ENCODE measurements around the gene TECRL.

The TECRL gene

DNA sequence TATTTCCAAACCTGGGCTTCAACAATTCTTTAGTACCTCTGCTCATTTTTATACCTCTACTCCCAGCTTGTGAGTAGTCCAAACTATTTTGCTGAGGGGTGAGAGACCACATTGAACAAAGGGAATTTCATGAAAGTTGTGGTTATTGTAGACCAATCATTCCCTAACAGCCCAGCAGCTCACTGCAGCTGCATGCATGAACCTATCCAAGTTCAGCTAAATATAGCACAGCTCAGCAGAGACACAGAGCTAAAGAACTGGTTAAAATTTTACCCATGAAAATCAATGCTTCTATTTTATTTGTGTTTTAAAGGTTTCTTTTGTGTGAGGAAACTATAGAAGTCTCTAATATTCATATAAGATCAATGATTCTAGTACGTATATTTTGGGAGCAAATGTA, 82.7 kb downstream of the TECRL start:
- DNase-seq: no peak

- no peak for DNase-seq
Observed at GRCh38 chr4:64306255-64306565, 103.0 kb downstream of the TECRL start.

GRCh38 chr4:64305565-64306254, 103.5 kb downstream of the TECRL start:
- DNase-seq: no peak

GRCh38 chr4:64272432-64272831, 136.8 kb downstream of the TECRL start:
- DNase-seq: no peak

DNA sequence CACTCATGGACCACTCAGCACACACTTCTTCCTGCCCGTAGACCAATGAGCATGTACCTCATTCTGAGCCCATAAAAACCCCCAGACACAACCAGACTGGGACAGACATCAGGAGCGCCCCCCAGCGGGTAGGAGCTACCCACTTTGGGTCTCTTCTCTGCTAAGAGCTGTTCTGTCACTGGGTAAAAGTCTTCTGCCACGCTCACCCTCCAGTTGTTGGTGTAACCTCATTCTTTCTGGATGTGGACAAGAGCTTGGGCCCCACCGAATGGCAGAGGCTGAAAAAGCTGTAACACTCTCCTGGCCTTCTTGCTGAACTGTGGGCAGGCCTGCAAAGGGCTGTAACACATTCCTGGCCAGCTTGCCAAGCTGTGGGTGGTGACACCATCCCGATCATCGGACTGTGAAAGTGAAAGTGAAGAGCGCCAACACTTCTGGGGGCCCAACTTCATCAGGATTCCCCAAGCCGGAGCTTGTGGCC, 137.6 kb downstream of the TECRL start:
- no peak for DNase-seq

- no peak for DNase-seq
Observed at GRCh38 chr4:64266669-64267068, 142.6 kb downstream of the TECRL start.

DNA sequence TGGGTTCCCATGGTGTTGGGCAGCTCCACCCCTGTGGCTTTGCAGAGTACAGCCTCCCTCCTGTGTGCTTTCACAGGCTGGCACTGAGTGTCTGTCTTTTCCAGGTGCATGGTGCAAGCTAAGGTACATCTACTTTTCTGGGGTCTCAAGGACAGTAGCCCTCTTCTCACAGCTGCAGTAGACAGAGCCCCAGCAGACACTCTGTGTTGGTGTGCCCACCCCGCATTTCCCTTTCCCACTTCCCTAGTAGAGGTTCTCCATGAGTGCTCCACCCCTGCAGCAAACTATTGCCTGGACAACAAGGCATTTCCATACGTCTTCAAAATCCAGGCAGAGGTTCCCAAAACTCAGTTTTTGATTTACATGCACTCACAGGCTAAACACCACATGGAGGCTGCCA, 143.0 kb downstream of the TECRL start:
- DNase-seq: no peak

DNA sequence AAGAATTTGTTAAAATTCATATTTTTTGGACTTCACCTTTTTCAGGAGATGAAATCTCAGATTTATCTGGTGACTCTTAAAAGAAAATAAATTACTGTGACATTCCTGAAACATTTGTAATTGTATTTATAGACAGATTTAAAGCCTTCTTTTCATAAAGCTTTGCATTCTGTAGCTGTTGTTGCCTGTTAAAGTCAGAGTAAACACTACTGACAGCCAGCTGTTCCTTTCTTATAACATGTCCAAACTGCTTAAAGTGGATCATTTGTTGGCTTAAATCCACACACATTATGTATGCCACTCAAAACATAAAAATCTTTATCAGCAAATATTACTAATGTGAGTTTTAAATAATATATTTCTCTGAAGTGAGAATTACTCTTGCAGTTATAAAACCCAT, 157.5 kb downstream of the TECRL start:
- DNase-seq: no peak

- DNase-seq: no peak
Observed at GRCh38 chr4:64250488-64250887, 158.8 kb downstream of the TECRL start.

DNA sequence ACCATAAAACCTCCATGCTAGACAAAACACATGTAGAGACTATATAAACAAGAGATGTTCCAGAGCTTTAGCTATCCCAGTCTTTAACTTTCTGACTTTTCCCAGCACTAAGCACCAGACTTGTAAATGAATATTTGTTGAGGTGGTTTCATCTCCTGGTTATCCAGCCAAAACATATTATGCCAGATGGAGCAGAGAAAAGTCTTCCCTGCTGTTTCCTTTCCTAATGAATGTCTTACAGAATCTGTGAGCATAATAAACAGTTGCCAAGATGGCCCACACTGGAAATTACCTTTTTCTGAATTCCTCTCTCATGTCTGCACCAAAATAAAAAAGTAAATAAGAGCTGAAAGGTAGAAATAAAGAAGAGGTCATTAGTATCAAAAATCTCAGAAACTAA, 159.2 kb downstream of the TECRL start:
- DNase-seq: no peak

GRCh38 chr4:64248186-64248585, 161.1 kb downstream of the TECRL start:
- DNase-seq: no peak

DNA sequence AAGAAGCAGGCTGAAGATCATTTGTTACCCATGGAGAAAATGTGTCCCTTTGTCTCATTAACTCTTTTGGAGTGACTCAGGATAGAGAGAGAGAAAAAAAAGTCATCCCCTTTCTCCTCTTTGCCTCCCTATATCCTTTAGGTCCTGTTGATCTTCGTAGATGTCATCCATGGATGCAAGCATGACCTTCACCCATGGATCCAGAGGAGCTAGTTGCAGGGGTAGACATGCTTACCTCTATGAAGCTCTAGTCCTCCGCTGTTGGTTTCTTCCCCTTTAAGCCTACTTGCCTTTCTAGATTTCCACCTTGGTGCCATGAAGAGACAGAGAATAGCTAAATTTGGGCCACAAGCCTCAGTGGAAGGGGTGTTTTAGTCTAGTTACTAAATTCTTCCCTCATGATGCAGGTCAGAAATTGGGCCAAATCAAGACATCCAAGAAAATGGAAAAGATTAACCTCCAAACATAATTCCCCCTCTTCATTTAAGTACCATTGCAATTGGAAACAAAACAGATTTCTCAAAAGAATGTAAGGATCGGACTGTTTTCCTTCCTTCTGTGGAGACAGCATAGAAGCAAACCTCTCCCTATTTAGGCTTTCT, 178.4 kb downstream of the TECRL start:
- no peak for DNase-seq
